ENCODE results near the gene RRP12.

Gene RRP12

DNA sequence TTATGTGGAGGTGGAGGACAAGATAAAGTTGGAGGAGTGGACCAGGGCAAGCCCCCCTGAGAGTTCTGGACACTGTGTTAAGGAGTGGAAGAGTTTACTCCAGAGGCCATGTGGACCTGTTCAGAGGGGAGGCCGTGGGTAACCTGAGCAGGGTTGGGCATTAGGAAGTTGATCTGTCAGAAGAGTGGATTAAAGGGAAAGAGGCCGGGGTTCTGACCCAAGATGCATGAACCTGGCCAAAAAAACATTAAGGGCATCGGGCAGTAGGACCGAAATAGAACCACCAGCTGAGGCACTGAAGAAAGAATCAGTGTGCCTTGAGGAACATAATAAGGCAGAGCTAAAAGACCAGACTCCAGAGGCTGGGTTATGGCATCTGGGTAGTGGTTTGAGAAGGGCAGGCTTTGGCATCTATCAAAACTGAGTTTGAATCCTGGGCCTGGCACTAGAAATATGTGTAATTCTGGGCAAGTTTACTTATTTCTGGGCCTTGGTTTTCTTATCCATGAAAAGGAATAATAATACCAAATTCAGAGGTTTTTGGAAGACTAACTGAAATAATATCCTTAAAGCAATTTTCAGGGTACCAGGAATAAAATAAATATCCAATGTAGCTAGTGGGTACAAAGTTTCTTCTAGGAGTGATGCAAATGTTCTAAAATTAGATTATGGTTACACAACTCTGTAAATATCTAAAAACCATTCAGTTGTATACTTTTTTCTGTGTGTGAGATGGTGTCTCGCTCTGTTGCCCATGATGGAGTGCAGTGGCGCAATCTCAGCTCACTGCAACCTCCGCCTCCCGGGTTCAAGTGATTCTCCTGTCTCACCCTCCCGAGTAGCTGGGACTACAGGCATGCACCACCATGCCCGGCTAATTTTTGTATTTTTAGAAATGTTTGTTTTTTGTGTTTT lies 93.0 kb downstream of the RRP12 start:
- no peak for DNase-seq (ENCODE audit: low spot score in 2 of 2)
- no peak overlapping the region for H3K27ac Mint-ChIP-seq (ENCODE audit: low read depth)
- ATAC-seq (replicated peaks; ENCODE audit: extremely low read depth, poor library complexity, severe bottlenecking), result no peak
- H3K4me1 Mint-ChIP-seq, result no peaks in the 10 kb centered on the region
- no peak overlapping the region for H3K4me3 Mint-ChIP-seq
- H3K27me3 Mint-ChIP-seq, result no peaks in the 10 kb centered on the region
- no peaks in the 10 kb centered on the region for H3K36me3 Mint-ChIP-seq (ENCODE audit: insufficient read depth)
- no peaks in the 10 kb centered on the region for H3K9me3 Mint-ChIP-seq

- no peak overlapping the region for H3K27ac Mint-ChIP-seq (ENCODE audit: low read depth)
- DNase-seq (ENCODE audit: low spot score in 2 of 2) (no peak), ATAC-seq (replicated peaks; ENCODE audit: extremely low read depth, poor library complexity, severe bottlenecking) (no peak)
- H3K36me3 Mint-ChIP-seq (ENCODE audit: insufficient read depth), result no peaks in the 10 kb centered on the region
- no peaks in the 10 kb centered on the region for H3K27me3 Mint-ChIP-seq
- H3K9me3 Mint-ChIP-seq, result no peaks in the 10 kb centered on the region
- no peak overlapping the region for H3K4me3 Mint-ChIP-seq
- H3K4me1 Mint-ChIP-seq, result no peaks in the 10 kb centered on the region
Observed at GRCh38 chr10:97307441-97307840, 93.7 kb downstream of the RRP12 start.

Measured in central memory CD8-positive, alpha-beta T cell (primary cell).